GM12864 (cell line): ENCODE data around the gene NOX3.
A peak's percentile ranks its signal among the peaks of the same experiment; 100 is the strongest.

Source experiments
- DNase-seq: peaks from one replicate; pipeline ENCODE4 v3.0.0-alpha.2; 2011; ENCODE audit warnings: low read depth
- H3K4me3 ChIP-seq: 2 replicates; pipeline ENCODE4 v1.5.1; 2011; ENCODE audit warnings: mild to moderate bottlenecking, low read depth, low read length, control low read depth
- TF ChIP-seq, protein P1 (sequence below): IDR thresholded peaks from 2 replicates; pipeline ENCODE4 v1.5.1; 2011; ENCODE audit warnings: low read depth, mild to moderate bottlenecking, moderate library complexity, low read length, control low read depth, inconsistent platforms; ENCODE audit errors: missing control alignments

The NOX3 gene

DNA sequence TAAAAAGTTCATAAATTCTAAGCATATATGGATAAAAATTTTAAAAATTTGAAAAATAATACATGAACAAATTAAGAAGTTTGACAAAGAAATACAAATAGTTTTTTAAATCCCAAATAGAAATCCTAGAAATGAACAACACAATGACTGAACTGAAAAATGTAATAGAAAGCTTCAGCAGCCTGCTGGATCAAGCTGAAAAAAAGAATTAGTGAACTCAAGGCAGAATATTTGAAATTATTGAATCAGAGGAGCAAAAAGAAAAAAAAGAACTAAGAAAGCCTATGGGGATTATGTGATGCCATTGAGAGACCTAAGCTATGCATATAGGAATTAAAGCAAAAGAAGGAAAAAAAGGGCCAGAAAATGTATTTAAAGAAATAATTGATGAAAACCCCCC is 101.5 kb downstream of the NOX3 start:
- DNase-seq: no peak
- TF ChIP-seq, protein P1, sequence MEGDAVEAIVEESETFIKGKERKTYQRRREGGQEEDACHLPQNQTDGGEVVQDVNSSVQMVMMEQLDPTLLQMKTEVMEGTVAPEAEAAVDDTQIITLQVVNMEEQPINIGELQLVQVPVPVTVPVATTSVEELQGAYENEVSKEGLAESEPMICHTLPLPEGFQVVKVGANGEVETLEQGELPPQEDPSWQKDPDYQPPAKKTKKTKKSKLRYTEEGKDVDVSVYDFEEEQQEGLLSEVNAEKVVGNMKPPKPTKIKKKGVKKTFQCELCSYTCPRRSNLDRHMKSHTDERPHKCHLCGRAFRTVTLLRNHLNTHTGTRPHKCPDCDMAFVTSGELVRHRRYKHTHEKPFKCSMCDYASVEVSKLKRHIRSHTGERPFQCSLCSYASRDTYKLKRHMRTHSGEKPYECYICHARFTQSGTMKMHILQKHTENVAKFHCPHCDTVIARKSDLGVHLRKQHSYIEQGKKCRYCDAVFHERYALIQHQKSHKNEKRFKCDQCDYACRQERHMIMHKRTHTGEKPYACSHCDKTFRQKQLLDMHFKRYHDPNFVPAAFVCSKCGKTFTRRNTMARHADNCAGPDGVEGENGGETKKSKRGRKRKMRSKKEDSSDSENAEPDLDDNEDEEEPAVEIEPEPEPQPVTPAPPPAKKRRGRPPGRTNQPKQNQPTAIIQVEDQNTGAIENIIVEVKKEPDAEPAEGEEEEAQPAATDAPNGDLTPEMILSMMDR: no peak
- no peak overlapping the region for H3K4me3 ChIP-seq

- H3K4me3 ChIP-seq: no peak overlapping the region
- TF ChIP-seq, protein P1: no peak
- no peak for DNase-seq
Observed at GRCh38 chr6:155352811-155353210, 102.8 kb downstream of the NOX3 start.

DNA sequence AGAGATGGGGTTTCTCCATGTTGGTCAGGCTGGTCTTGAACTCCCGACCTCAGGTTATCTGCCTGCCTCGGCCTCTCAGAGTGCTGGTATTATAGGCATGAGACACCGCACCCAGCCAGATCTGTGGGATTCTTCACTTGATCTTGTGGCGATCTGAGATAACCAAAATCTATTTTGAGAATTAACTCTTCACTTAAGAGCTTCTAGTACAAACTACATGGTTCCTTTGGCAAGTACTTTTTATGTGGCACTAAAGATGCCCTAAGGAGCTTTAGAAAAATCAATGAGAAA is 103.6 kb downstream of the NOX3 start:
- TF ChIP-seq, protein P1: no peak
- DNase-seq: no peak
- H3K4me3 ChIP-seq: no peak overlapping the region

GRCh38 chr6:155351273-155352129 is 104.1 kb downstream of the NOX3 start:
- DNase-seq: peak; percentile 95
- TF ChIP-seq, protein P1: no peak
- H3K4me3 ChIP-seq: no peak overlapping the region

DNA sequence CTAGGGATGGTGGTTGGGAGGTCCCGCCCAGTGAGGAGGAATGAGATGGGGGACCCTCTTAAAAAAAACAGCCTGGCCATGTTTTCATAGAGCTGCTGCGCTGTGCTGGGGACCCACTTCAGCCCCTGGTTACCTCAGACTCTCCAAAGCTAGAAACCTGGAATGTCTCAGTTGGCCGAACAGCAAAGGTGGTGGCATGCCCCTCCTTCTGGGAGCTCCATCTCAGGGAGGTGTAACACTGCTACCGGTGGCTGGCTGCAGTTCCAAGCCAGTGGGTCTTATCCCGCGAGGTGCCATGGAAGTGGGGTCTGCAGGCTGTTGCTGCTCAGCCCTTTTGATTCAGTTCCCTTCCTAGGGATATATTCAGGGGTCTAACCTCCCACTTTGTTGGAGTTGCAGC is 105.7 kb downstream of the NOX3 start:
- H3K4me3 ChIP-seq: no peak overlapping the region
- DNase-seq: no peak
- TF ChIP-seq, protein P1: no peak

DNA sequence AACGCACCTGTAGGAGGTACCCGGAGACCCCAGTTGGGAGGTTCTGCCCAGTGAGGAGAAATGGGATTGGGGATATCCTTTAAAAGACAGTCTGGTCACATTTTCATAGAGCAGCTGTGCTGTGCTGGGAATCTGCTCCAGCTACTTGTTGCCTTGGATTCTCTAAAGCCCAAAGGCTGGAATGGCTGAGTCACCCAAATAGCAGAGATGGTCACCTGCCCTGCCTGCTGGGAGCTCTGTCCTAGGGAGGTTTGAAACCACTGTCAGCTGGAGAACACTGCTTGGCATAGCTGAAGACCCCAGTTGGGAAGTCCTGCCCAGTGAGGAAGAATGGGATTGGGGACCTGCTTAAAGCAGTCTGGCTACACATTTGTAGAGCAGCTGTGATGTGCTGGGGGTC is 106.5 kb downstream of the NOX3 start:
- TF ChIP-seq, protein P1: no peak
- no peak for DNase-seq
- no peak overlapping the region for H3K4me3 ChIP-seq

GRCh38 chr6:155347800-155348199 is 107.8 kb downstream of the NOX3 start:
- DNase-seq: no peak
- TF ChIP-seq, protein P1: no peak
- H3K4me3 ChIP-seq: no peak overlapping the region
